ENCODE data around the gene CYP46A1.

CYP46A1 gene

DNA sequence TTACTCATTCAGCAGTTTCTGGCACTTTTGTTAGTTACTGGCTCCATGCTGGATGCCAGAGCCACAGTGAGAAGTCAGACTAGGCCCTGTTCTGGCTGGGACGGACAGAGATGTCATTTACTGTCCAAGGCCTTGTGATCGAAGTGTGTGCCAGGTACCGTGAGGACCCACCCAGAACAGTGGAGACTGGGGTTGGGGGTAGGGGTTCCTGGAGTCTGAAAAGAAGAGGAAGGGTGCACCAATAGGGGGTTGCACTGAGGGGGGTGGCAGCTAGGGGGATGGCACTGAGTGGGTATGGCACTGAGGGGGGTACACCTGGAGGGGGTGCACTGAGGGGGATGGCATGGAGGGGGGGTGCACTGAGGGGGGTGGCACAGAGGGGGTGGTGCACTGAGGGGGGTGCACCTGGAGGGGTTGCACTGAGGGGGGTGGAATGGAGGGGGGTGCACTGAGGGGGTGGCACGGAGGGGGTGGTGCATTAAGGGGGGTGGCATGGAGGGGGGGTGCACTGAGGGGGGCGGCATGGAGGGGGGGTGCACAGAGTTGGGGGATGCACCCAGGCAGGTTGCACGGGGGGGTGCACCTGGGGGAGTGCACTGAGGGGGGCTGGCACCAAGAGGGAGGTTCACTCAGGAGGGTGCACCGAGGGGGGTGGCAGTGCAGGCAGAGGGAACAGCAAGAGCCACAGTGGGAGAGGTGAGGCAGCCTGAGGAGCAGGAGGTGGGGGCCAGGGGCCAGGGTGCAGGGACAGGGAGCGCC lies 10.6 kb upstream of the CYP46A1 start:
- DNase-seq (ENCODE audit: low read depth in 2 of 2), result no peak

DNA sequence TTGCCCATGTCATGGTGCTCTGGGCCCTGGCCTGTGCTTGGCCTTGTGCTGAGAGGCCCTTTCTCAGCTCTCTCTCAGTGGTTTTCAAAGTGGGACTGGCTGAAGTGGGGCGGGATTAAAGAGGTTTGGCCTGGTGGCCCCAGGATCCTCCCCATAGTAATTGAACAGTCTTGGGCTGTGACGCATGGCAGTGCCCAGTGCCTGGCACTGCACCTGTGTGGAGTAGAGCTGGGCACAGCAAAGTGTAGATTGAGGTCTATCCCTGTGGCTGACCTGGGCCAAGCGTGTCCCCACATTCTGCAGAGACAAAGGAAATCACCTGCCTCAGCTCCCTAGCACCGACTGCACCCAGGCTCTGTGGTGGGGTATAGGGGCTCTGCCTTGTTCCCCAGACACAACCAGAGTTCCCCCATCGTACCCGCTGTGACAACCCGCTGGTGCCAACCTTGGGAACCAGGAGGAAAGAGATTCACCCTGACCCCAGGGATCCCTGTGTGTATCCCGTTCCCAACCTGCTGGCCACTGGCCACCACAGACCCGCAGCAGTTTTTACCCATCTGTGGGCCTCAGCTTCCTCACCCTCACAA lies 9.9 kb upstream of the CYP46A1 start:
- no peak for DNase-seq (ENCODE audit: low read depth in 2 of 2)

DNA sequence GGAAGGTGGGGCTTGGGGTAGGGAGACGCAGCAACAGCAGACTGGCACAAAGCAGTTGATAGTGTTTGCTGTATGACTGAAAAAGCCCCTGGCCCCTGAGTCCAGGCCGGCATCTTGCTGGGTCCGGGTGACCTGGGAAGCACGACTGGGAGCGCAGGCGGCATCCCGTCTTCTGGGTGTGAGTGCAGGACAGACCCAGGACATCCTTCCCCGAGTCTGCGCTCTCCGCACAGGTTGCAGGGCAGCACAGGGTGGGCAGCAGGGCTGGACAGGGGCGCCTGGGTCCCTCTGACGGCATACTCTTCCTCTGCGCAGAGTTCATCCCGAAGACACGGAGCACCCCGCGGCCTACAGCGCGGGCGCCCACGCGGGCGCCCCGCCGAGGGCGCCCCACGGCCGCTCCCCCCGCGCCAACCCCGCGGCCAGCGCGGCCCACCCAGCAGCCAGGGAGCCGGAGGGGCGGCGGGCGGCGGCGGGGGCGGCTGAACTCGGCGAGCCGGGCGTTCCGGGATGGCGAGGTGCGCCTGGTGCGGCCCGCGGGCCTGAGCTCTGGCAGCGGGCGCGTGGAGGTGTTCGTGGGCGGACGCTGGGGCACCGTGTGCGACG lies 9.2 kb upstream of the CYP46A1 start:
- DNase-seq (ENCODE audit: low read depth in 2 of 2), result no peak

DNA sequence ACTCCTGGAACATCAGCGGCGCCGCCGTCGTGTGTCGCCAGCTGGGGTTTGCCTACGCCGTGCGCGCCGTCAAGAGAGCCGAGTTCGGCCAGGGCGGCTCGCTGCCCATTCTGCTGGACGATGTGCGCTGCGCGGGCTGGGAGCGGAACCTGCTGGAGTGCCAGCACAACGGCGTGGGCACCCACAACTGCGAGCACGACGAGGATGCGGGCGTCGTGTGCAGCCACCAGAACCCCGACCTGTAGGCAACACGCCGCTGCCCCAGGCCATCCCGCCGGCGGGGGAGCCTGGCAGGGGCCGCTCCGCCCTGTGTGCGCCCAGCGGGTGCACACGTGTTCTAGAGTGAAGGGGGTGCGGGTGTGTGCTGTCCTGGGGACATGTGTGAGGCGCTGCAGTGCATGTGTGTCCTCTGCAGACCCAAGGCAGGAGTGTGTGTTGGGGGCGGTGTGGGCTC lies 8.7 kb upstream of the CYP46A1 start:
- DNase-seq (ENCODE audit: low read depth in 2 of 2), result no peak

DNA sequence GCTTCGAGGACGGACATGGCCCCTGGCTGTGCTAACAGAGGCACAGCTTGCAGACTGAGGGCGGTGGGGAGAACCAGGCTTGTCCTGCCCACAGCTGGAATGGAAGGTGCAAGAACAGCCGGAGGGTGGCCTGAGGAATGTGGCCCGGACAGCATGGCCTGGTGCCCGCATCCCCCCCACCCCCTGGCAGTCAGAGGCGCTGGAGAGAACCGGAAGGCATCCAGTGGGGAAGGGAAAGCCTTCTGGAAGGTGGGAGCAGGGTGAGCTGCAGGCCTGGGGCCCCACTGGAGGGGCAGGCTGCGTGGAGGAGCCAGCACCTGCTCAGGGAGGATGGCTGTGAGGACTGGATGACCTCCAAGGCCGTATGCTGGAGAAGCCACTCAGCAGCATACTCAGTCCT lies 8.1 kb upstream of the CYP46A1 start:
- no peak for DNase-seq (ENCODE audit: low read depth in 2 of 2)

DNA sequence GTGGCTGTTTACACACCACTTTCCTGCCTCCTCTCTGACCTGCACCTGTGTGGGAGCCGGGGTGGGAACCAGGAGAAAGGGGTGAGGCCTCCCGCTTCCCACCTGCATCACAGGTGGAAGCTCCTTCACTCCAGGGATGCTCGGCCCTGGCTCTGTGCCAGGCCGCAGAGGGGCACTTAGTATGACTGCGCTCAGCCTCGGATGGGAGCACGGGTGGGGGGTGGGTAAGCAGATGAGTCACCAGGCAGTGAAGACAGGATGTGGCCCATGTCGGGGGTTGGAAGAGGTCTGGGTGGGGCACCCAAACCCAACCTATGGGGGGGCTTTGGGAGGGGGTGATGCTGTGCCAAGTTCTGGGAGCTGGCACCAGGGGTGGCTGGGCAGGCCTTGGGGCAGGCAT lies 7.4 kb upstream of the CYP46A1 start:
- no peak for DNase-seq (ENCODE audit: low read depth in 2 of 2)

DNA sequence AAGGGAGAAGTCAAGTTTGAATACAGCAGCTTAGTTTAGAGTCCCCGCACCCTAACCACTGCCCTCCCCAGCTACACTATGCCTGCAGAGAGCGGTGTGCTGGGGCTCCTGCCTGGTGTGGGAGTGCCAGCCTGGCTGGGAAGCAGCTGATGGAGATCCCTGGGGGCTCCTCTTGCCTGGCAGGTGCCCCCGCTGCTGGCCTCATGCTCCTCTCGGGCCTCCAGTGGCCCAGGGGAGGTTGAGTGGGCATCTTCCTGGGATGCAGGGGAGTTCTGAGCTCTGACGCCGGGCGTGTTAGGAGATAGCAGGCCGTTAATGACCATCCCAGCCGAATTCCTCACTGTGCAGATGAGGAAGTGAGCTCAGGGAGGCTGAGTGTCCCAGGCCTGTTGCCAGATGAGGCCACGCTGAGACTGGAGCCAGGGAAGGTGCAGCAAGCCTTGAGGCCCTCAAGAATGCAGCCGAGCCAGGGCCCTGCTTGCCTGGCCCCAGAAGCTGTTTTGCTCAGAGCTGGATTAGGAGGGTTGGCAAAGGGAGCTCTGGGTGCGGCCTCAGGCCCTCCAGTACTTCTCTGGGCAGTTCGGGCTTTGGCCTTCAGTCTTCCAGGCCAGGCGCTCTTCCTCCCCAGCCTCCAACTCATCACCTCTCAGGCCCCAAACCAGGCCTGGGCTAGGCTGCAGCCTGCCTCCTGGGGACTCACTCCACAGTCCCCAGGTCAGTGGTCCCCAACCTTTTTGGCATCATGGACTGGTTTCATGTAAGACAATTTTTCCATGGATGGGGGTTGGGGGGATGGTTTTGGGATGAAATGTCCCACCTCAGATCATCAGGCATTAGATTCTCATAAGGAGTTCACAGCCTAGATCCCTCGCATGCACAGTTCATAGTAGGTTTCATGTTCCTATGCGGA lies 6.6 kb upstream of the CYP46A1 start:
- DNase-seq (ENCODE audit: low read depth in 2 of 2), result no peak

DNA sequence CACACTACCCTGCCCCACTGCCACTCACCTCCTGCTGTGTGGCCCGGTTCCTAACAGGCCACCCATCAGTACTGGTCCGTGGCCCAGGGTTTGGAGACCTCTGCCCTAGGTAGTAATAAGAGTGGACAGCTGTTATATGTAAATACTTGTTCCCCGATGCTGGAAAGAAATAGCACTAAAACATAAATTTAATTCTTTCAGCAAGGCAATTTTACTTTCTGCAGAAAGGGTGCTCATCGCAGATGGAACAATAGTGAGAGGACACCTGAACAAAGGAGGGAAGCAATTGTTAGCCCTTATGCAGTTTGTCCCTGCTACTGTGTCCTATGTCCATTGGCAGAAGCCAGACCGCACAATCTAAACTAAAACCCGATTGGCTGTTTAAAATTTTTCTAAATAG lies 5.9 kb upstream of the CYP46A1 start:
- no peak for DNase-seq (ENCODE audit: low read depth in 2 of 2)

DNA sequence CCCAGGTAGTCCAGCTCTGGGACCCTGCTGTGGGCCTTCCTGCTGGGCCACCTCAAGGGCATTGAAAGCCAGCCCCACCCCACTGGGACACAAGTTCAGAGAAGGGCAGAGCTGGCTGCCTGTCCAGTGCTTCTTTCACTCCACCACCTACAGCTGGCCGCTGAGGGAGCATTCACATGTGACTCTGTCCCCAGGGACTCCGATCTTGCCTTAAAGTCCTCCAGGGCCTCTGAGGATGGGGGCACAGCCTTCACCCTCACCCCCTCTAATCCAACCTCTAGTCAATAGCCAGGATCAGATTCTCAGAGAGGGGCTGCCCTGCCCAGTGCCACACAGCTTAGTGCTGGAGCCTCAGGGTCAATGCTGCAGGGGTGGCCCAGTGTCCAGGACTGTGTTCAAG lies 5.0 kb upstream of the CYP46A1 start:
- no peak for DNase-seq (ENCODE audit: low read depth in 2 of 2)

DNA sequence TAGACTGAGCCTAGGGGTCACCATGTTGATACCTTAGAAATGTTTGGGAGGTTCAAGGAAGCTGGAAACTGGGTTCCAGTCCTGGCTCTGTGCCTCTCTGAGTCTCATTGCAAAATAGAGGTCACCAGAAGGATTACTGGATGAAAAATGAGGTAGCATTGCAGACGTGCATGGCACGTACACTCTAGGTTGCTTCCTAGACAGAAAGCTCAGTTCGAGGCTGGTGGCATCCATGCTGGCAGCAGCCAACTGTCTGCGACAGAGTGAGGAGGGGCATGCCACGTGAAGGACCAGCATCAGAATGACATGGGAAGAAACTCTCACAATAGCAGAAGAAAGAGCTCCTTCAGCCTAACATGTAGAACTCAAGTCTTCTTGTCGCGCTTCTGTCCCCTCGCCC lies 4.6 kb upstream of the CYP46A1 start:
- no peak for DNase-seq (ENCODE audit: low read depth in 2 of 2)

DNA sequence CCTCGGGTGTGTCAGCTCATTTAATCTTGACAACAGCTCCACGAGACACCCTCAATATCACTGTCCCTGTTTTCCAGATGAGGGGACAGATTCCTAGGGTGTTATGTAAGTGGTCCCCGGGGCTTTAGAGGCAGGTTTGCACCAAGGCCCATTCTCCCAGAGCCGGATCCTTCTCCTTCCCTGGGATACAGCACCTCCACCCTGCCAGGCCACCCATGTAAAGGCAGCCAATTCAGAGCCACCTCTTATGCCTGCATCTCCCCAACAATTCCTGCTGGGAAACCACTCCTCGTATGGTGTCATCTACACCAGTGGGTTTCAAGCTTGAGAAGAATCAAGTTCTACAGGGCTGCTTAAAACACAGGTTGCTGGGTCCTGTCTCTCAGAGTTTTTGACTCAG lies 4.1 kb upstream of the CYP46A1 start:
- DNase-seq (ENCODE audit: low read depth in 2 of 2), result no peak

DNA sequence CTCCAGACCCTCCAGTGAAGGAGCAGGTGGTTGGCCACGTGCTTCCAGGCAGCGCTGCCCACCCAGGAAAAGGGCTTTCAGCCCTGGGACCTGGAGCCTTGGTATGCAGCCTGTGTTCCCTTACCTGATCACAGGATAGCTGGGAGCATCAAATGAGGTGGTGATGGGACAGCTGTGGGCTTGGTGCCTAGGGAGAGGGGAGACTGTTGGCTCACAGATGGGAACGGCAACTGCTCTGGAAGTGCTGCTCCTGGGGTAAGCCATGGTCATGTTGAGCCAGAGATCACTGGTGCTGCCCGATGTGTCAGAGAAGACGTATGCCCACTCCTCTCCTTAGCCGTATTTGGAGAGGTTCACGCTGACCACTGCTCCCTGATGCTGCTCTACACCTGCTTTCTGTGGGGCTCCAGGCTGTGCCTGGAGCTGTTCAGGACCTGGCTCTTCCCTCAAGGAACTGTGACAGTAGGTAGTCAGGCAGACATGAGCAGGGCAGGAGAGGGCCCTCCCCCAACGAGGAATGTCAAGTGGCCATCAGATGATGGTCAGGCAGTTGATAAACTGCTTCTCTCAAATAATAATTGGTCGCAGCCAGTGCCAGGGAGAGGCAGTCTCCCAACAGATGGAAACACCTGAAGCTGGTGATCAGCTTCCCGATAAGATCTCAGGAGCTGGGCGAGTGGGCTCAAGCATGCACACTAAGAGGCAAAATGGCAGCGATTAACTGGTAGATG lies 2.8 kb upstream of the CYP46A1 start:
- no peak for DNase-seq (ENCODE audit: low read depth in 2 of 2)

DNA sequence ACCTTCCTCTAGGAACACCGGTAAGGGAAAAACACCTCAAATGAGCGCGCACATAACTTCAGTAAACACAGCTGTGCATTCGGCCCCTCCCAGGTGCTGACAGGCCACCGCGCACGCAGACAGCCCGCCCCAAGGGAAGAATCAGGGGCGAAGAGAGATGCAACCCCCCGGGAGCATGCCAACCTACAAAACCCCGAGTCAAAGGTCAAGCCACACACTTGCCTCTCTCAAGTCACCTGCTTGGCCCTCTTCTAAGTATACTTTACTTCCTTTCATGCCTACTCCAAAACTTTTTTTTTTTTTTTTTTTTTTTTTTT lies 2.3 kb upstream of the CYP46A1 start:
- DNase-seq (ENCODE audit: low read depth in 2 of 2), result no peak

DNA sequence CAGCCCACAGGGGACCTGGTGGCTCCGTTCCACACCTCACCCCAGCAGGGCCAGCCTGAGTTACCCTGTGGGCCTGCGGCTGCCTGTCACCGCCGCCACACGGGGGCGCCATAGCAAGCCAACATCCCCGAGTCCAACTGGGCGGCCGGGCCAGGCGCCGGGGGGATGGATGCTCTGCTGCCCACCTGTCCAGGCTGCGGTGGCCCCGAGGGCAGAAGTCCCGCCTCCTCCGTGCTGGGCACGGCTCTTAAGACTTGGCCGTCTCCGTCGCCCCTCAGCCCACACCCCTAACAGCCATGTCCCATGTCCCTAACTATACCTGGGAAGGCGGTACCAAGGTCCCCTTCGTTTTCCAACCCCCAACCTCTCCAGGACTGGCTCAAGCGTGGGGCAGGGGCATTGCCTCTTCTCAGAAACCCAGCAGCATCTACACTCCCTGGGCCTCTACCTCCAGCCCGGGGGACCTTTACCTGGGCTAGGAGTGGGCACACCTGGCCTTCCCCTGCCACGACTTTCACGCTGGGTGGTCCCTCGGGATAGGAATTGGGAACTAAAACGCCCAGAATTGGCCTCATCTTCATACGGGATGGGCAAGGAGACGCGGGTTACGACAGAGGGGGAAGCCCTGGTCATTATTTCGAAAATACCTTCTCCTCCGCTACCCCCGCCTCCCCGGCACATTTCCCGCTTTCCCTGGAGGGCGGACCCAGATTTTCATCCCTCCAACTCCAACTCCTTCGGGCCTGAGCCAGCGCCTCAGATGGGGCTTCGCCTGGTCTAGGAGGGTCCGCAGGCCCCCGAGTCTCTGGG lies 1.1 kb upstream of the CYP46A1 start:
- peak; percentile 78 to 82 for DNase-seq (ENCODE audit: low read depth in 2 of 2)

DNA sequence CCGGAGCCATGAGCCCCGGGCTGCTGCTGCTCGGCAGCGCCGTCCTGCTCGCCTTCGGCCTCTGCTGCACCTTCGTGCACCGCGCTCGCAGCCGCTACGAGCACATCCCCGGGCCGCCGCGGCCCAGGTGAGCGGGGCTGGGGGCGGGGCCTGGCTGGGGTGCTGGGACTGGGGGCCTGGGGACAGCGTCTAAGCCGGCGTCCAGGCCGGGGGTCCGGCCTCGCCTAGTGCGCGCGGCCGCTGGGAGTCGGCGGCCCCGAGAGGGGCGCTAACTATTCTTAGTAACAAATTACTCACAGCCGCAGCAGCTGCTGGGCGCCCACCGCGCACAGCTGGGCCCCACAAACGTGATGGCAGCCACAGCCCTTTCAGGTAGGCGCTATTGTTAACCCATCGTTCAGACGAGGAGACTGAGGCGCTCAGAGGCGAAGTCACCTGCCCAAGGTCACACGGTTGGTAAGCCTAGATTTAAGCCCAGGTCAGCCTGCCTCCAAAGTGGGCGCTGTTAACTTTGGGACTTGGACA lies 374 bp downstream of the CYP46A1 start:
- DNase-seq (ENCODE audit: low read depth in 2 of 2), result no peak

DNA sequence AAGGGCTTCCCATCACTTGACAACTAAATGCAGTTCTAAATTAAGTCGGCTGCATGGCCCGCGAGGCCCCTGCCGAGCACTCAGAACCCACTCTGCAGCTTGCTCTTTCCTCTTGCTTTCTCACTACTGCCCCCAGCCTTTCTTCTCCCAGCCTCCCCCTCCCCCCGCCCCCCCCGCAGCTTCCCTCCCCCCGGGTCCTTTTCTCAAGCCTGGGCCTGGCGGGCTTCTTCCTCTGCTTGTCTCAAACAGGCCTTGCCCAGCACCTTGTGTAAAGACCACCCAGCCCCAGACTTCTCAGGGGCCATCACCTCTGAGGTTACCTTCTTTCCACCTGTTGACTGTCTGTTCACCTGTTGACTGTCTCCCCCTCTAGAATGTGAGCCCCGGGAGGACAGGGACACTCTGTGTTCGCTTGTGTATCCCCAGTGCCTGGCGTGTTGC lies 1.1 kb downstream of the CYP46A1 start:
- no peak for DNase-seq (ENCODE audit: low read depth in 2 of 2)

DNA sequence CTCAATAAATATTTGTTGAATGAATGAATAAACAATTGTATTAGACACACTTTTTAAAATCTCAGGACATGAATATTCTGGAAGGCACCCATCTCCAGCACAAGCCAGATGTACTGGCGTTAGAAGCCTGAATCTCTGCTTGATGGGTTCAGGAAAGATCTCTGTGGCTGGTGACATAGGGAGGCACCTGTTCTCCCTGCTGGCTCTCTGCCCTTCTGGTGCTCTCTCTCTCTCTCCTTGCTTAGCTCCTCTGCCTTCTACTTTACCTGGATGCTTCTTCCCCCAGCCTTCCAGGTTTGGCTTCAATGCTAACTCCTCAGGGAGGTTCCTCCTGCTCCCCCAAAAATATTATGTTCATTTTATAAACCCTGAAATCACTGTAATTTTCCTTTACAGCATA lies 1.5 kb downstream of the CYP46A1 start:
- no peak for DNase-seq (ENCODE audit: low read depth in 2 of 2)

DNA sequence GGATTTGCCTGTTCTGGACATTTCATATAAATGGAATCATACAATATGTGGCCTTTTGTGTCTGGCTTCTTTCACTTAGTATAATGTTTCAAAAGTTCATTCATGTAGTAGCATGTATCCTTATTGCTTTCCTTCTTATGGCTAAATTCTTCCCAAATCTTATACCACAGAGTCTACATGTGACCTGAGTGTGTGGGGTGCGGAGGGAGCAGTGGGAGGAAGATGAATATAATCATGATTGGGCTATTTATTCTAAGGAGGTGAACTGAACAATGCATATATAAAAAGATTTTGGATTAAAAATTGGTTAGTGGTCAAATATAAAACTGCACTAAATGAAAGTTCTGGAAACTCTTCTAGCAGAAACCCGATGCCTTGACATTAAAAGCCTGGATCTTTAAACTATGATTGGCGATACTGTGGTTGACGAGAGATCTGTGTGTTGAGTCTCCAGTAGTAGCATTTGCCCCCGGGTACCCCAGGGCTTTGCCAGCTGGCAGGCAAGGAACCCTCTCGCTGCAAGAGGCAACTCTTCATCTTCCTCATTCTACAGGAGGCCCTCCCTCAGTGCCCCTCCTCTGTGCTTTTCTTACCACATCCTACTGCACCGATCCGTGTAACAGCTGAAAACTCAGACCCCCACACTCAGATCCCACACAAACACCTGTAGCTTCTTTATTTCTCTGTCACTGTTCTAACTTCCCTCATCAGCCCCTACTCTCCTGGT lies 2.6 kb downstream of the CYP46A1 start:
- no peak for DNase-seq (ENCODE audit: low read depth in 2 of 2)

DNA sequence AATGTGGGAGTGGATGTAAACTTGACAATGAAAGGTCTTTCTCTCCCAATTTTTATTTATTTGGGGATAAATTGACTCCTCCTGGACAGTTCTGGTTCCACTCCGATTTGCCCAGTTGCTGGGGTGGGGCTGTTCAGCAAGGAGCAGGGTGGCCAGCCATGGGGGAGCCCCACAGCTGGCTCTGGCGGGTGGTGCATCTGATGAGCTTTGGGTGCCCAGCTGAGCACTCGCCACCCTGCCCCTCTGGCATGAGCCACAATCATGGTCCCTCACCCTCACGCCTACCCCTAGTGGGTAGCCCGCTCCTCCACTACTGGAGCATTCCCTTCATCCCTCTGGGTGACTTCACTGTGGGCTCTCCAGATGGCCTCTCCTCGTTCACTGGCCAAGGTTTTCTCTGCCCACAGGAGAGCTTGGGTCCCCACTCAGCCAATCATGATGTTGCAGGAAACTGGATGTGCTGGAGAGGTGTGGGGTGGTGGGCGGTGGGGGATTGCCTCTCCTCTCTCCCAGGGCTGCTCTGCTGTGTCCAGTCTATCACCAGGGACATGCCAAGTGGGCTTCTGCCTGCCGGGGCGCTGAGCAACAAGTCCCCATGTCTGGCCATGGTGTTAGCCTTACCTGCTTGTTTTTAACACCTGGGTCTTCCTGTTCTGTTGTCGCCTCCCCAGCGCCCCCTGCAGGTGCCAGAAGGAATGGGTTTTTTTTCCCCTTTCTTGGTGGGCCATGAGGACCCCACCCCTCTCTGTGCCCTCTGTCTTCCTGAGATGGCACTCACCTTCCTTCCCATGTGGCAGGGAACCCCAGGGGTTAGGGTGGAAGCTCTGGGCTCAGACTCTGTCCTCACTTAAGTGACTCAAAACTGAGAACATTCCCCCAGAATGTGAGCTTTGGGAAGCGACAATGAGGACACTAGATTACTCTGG lies 3.4 kb downstream of the CYP46A1 start:
- no peak for DNase-seq (ENCODE audit: low read depth in 2 of 2)
